HG02678 (cell line): Measurements from ENCODE around the gene LIPA.

Experiments
- ATAC-seq: cut with Tn5 transposase; IDR thresholded peaks from one replicate; pipeline ENCODE4 v1.9.1; 2021; ENCODE audit warnings: mild to moderate bottlenecking, moderate library complexity; ENCODE audit not compliant: unreplicated experiment

LIPA gene

DNA sequence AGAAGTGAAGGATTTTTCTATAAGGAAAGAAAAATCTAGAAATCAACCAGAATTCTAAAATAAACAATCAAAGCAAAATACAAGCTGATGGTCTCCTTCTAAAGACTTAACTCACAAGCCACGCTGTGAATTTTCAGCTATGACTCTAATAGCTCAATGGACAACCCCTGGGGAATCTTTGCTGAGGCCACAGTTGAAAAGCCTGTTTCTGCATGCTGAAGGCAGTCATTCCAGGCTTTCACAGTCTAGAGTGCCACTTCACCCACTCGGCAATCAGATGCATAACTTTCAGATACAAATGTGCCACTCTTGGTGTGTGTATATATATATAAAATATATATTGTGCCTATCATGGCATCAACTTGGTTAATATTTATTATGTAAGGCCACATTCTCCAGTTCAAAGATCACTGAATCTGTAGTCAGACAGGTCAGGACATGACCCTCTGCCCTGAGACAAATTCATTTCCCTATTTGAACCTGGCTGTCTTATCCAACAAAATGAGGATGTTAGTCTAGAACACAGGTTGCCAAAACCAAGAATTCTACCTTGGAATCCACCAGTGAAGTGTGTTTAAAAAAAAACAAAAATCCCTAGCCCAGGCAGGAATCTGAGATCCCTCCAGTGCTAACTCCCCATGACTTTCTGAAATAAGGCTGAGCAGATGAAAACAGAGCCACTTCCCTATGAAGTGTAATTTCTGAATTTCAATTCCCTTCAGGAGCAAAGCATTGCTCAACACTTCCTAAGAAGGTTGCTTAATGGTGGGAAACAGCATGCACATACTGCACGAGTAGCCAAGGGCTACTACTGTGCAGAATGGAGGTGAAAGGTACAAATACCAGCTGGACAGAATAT lies 9.9 kb downstream of the LIPA start:
- peak; percentile 41 for ATAC-seq

DNA sequence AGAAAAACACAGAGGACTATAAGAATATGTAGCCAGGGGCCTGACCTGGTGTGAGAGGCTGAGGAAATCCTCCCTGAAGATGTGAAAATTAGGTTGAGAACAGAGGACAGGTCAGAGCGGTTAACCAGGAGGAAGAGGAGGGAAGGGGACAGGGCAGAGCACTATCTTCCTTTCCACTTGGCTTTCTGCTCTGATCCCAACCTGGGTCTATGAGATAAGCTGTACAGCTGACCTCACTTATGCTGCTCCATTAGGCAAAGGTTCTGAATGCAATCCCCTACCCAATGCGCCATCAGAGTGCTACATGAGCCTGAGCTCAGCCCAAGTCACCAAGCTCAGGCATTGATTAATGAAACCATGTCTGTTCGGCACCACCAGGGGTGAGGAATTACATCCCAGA lies 10.5 kb downstream of the LIPA start:
- ATAC-seq = no peak

DNA sequence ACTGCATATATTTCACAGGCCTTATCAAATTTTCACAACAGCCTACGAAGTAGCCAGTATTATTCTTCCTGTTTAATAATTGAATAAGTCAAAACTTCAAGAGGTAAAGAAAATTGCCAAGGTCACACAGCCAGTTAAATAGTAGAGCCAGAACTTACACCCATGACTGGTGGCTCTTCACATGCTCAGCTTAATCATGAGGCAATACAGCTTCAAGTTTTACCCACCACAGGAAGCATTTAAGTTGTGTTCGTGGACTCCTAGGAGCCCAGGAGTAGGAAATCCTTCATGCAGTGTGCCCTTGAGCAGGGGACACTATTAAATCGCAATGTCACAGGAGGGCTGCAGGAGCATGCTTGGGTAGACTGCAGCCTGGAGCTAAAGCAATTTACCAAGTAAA lies 11.1 kb downstream of the LIPA start:
- no peak for ATAC-seq

DNA sequence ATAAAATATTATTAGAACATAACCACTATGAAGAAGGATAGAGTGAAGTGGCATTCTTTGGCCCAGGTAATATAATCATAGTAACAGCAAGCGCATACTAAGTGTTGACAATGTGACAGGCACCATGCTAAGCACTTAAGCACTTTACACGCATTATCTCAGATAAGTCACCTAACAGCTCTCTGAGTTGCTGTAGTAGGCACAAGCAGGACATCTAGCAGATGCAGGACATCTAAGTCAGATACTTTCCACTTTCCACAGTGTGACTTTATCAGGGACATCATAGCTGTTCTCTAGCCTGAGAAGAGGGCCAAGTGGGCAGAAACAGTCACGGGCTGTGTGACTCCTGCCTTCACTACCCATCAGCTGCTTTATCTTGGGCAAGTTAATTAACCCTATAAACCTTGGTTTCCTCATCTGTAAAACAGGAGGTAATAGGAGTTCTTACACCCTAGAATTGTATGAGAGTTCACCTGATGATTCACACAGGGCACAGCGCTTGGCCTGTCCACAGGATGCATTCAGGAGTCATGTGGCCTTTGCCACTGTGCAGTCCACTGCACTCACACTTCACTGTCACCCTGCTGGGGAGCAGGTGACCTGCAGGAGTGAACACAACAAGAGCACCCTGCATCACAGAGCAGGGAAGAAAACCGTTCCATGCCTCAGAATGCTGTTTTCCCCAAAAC lies 12.5 kb downstream of the LIPA start:
- no peak for ATAC-seq

DNA sequence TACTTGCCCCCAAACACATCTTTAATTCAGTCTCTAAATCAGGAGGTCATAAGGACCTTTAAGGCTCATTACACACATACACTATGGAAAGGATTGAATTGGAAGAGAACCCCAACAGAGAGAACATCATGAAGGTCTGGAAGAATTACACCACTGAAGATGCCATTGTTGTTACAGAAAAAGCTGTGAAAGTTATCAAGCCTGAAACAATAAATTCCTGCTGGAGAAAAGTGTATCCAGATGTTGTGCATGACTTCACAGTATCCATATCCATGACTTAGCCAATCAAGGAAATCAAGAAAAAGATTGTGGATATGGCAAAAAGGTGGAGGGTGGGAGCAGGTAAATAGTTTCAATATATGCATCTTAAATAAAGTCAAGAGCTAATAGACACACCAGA lies 13.7 kb downstream of the LIPA start:
- ATAC-seq = no peak

DNA sequence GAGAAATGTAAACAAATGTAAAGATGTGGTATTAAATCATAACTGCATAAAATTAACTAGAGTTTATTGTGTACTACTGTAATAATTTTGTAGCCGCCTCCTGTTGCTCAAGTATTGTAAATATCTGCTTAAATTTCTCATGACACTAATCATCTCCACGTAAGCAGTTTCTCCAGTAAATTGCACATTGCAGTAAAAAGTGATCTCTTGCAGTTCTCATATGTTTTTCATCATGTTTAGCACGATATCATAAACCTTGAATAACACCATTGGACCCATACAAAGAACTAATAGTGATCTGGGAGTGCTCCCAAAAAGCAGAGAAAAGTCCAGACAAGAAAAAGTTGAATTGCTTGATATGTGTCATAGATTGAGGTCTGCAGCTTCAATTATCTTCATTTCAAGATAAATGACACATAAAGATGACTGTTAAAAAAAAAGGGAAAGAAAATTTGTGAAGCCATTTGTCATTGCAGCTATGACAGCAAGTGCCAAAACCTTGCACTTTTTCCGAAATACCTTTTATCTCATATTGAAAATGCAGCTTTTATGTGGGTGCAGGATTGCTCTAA lies 15.3 kb downstream of the LIPA start:
- ATAC-seq = no peak

DNA sequence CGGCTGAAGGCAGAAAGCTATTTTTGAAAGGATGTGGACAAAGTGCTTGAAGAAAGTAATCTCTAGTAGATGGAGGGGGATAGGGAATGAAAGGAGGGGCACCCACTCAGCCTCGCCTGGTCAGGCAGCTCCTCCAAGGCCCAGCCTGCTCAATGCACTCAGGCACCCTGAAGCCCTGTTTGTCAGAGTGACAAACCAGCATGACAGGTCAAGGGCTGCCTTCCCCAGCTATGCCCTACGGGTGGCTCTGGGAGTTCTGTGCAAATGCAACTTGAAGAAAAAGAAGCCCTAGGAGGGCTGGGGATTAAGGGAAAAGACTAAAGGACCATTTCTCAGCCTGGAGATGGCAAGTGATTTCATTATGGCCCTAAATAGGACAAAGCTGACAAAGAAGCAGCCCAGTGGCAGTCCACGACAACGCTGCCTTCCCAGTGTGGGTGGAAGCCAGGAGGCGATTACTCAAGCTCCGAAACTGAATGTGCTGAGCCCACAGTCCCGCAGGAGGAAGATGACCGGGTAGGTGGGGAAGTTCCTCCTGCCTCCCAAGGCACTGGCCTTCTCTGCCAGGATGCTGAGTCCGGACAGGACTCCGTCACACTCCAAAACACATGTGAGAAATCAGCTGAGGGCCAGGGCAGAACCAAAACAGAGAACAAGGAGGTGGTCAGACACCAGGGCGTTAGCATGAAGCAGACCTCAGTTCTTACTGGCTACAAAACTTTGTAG lies 16.3 kb downstream of the LIPA start:
- no peak for ATAC-seq

DNA sequence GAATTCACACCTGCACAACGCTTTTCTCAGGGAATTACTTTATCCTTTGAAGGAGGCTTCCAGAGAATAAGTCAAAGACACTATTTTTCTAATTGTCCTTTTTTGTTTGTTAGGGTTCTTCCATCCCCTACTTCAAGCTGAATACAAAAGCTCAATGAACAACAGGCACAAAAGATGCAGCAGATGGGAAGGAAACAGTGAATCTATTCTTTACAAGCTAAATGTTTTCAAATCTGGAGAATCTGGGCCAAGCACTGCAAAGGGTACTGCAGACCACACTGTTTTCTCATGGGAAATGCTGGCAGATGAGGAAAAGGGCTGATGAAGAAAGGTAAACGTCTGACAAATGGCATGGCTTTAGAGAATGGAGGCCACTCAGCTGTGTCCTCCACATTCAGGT lies 18.5 kb downstream of the LIPA start:
- no peak for ATAC-seq

DNA sequence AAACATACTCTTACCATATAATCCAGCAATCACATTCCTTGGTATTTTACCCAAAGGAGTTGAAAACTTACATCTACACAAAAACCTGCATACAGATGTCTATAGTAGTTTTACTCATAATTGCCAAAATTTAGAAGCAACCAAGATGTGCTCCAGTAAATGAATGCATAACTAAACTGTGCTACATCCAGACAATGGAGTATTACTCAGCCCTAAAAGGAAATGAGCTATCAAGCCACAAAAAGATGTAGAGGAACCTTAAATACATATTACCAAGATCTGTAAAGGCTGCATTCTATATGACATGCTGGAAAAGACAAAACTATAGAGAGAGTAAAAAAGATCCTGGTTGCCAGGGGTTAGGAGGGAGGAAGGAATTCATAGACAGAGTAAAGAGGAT lies 22.6 kb downstream of the LIPA start:
- no peak for ATAC-seq

DNA sequence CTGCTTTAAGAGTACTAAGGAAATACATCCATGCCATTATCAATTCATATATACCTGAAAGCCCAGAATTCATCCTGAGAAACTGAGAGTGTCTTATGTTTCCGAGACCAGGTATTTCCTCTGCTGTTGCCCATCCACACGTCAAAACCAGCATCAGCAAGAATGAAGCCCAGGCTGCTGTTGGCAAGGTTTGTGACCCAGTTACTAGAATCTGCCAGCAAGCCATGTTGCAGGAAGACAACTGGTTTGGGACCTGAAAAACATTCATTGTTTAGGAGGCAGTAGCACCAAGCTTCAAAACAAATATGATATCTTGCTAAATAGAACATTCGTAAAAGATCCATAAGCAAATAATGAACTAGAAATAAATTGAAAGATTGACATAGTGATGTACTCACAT lies 23.4 kb downstream of the LIPA start:
- ATAC-seq = no peak

DNA sequence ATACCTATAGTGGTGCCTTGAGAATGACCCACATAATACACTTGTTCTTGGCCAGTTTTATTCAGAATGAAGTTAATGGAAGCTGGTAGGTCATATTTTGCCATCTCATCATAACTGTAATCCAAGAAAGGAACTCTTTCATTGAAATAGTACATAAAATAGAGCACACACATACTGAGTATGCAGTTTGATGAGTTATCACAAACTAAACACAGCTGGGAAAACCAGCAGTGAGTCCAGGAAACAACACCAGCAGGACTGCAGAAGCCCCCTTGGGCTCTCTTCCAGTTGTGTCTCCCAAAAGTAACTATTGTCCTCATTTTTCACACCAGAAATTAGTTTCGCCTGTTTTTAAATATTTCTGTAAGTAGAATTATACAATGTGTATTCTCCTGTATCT lies 24.7 kb downstream of the LIPA start:
- no peak for ATAC-seq

DNA sequence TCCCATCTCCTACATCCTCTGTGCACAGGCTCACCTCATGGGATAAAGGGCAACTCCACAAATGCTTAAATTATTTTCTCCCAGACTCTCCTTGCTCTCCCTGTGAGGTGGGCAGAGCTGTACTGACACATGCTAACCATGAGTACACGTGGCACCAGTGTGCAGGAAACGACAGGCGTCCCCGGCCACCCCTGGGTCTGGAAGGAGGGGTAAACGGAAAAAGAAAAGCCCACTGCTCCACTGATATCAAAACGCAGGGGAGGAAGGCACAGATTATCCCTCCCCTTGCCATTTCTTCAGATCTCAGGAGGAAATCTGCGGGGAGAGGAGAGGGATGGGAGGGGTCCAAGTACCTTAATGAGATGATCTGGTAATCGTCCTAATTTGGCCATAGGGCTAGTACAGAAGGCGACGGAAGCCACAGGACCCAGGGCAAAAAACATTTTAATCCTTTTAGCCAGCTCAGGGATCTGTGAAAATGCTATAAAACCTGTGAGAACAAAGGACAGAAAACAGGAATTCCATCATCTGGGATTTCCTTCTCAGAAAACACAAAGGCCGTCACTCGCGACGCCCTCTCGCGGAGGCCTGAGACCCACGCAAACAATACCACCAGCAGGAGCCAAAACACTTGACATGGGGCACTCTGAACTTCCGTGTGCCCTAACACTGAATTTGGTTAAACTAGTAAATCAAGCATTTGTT lies 26.7 kb downstream of the LIPA start:
- no peak for ATAC-seq

DNA sequence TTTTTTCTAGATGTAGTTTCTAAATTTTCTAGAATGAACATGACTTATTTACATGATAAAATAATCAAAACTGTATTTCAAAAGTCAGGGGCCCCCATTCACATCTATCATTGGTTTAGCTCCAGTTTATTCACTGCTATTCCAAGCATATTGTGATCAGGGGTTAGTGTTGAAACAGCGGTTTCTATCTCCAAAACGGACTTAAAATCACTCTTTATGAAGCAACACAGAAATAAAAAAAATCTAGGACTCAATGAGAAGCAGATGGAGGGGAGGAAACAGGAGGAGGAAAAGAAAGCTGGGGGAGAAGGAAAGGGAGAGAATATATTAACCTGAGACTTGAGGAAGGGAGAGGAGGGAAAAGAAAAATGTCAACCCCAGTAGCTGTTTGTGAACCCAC lies 29.7 kb downstream of the LIPA start:
- no peak for ATAC-seq

DNA sequence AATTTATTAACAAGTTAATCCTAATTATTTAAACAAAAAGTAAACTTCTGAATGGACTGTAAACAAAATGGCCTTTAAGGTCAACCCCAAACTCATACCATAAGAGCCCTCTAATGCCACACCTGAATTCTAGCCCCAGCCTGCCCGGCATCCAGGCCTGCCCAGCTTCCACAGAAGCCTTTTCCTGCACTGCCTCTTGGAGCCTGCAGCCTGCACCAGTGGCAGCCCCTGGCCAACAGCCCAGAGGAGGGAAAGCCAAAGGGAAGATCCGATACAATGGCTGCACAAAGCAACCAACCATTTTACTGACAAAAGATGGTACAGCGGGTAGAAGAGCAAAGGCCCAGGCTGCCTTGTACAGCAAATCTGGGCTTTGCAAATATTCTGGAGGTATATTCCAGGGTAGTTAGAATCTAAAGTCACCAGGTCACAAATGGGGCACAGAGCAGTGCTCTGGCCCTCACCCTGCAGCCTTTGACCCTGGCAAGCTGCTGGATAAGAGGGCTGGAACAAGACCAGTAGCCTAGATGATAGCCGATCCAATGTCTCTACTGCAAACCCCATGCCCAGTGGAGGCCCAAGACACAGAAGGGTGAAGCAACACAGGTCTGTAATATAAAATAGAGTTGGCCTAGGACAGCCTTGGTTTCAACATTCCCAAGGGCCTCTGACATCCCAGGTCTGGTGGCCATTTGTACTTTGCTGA lies 31.9 kb downstream of the LIPA start:
- no peak for ATAC-seq

DNA sequence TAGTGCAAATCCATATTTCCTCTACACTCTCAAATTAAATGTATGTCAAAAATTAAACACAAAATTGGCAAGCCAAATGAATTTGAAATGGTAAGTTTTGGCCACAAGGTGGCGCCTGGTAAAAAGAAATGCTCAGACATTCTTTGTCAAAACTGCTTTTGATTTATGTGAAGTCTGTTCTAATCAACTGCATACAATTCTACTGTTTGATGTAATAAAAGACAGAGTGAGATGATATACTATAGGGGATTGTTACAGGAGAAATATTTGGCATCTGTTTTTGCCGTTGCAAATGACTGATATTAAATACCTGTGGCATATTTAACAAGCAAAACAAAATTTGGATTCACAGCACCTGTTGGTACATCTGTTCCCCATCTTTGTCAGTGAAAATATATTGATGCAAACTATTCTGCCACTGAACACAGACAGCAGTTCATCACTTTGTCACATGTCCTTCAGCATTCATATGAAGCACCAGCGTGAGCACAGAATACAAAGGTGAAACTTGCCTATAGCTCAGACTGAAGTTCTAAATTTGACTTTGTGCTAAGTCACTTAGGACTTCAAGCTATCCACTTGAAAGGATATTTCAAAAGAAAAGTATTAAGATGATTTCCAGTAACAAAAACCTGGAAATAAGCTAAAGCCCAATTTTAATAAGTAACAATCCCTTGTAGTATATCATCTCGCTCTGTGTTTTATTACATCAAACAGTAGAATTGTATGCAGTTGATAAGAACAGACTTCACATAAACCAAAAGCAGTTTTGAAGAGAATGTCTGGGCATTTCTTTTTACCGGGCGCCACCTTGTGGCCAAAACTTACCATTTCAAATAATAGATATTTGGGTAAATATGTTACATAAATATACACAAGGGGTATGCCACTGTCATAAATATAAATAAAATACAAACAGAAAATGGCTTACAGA lies 34.3 kb downstream of the LIPA start:
- ATAC-seq = no peak

DNA sequence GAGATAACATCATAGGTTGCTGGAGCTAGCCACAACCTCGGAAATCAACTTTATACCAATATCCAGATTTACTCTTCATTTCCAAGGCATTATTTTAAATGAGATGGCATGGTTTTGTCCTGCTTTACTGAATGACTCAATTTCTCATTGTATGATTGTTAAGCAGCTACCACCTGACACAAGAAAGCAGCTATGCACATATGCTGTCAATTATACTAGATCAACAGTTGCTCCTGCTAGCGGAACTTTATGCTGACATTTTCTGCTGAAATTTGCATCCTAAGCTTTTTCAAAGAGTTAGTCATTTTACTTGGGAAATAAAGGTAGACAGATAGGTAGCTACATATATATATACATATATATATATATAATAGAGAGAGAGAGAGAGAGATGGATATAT lies 35.5 kb downstream of the LIPA start:
- no peak for ATAC-seq

DNA sequence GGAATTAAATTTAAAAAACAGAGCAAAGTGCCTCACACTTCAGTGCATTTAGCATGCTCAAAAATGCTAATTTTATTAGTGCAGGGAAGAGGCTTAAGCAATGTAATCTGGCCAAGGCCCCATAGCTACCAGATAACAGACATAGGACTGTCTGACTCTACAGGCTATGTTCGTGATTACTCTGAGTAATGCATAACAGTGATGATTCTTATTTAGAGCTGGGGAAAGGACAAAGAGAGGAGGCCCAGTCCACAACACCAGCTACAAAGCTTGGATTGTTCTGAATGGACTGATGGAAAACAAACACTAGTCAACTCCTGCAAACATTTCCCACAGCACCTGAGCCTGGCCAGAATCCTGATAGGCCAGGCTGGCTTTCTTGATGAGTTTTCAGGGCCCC lies 36.1 kb downstream of the LIPA start:
- no peak for ATAC-seq

DNA sequence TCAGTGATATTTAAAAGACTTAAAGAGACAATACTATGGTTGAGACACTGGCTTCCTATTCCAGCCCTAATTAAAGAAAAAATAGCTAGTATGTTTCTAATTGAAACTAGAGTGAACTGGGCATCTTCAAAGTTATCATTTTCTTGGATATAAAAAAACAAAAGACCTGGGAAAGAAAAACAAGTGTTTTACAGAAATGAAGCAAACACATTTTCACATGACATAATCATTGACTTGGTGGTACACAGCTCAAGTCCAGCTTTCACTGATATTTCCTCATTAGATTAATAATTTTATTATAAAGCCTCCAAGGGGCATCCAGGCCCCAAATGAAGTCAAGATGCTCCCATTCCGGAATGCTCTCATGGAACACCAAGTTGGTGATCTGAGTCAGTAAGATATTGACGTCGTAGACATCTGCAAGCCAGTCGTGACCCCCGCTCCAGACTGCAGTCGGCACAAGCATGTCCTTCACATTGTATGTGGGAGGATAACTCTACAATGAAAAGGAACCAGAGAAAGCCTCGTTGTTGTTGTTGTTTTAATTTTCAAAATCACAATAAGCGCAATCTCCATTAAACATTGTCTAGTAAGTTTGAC lies 36.9 kb downstream of the LIPA start:
- no peak for ATAC-seq
